GM23338 (cell line): ENCODE results near the gene NT5C2. TPM values are rescaled to one million over a fixed set of nuclear protein-coding genes. Genes with fewer than 3 reads are reported as not detected.

Experiments used
- ATAC-seq: fragments of 200-7000 bp; cut with Tn5 transposase; 3 replicates; pipeline ENCODE4 v1.9.1; 2020
- DNase-seq: peaks from one replicate; pipeline ENCODE4 v3.0.0-alpha.2; 2015; ENCODE audit warnings: low spot score
- H2AFZ ChIP-seq: fragments of 200-600 bp; sonication (generic); 2 replicates; pipeline ENCODE4 v1.8.0; 2016; ENCODE audit warnings: antibody characterized with exemption, mild to moderate bottlenecking, moderate library complexity
- H3F3A ChIP-seq: fragments of 200-600 bp; sonication (generic); replicated peaks from 2 replicates; pipeline ENCODE4 v1.8.0; 2017; ENCODE audit warnings: antibody characterized with exemption, mixed run types, low read depth
- H3K27ac ChIP-seq: fragments of 200-600 bp; sonication (generic); 2 replicates; pipeline ENCODE4 v1.6.1; 2016; ENCODE audit warnings: low read depth
- H3K27me3 ChIP-seq: fragments of 200-600 bp; sonication (generic); 2 replicates; pipeline ENCODE4 v1.8.0; 2016; ENCODE audit warnings: mild to moderate bottlenecking, mixed run types, moderate library complexity; ENCODE audit not compliant: insufficient read depth
- H3K36me3 ChIP-seq: fragments of 200-600 bp; sonication (generic); 2 replicates; pipeline ENCODE4 v1.8.0; 2016; ENCODE audit warnings: mild to moderate bottlenecking; ENCODE audit not compliant: insufficient read depth
- H3K4me1 ChIP-seq: fragments of 200-600 bp; sonication (generic); 2 replicates; pipeline ENCODE4 v1.8.0; 2016; ENCODE audit warnings: mild to moderate bottlenecking, moderate library complexity; ENCODE audit not compliant: insufficient read depth
- H3K4me2 ChIP-seq: fragments of 200-600 bp; sonication (generic); 2 replicates; pipeline ENCODE4 v1.7.1; 2017; ENCODE audit warnings: mixed run types
- H3K4me3 ChIP-seq: fragments of 200-600 bp; sonication (generic); 2 replicates; pipeline ENCODE4 v1.6.1; 2016; ENCODE audit warnings: mixed run types
- H3K79me2 ChIP-seq: fragments of 200-600 bp; sonication (generic); replicated peaks from 2 replicates; pipeline ENCODE4 v1.8.0; 2017; ENCODE audit warnings: mild to moderate bottlenecking; ENCODE audit not compliant: insufficient read depth
- H3K9me2 ChIP-seq: fragments of 200-600 bp; sonication (generic); 2 replicates; pipeline ENCODE4 v1.8.0; 2017; ENCODE audit not compliant: insufficient read depth
- H4K20me1 ChIP-seq: fragments of 200-600 bp; sonication (generic); replicated peaks from 2 replicates; pipeline ENCODE4 v1.8.0; 2017; ENCODE audit warnings: mild to moderate bottlenecking; ENCODE audit not compliant: insufficient read depth
- H3K27ac Mint-ChIP-seq: 2 replicates; pipeline ENCODE4 v1.8.0; 2020; ENCODE audit warnings: inconsistent platforms, mild to moderate bottlenecking, moderate library complexity, mixed read lengths
- H3K27me3 Mint-ChIP-seq: 3 replicates; pipeline ENCODE4 v1.8.0; 2022; ENCODE audit warnings: low read depth, mild to moderate bottlenecking, moderate library complexity, mixed read lengths, inconsistent platforms; ENCODE audit not compliant: insufficient read depth, poor library complexity
- H3K36me3 Mint-ChIP-seq: 3 replicates; pipeline ENCODE4 v1.8.0; 2021; ENCODE audit warnings: low read depth, mild to moderate bottlenecking, inconsistent platforms, moderate library complexity, mixed read lengths
- H3K4me1 Mint-ChIP-seq: 3 replicates; pipeline ENCODE4 v1.8.0; 2020; ENCODE audit warnings: mild to moderate bottlenecking, inconsistent platforms, mixed read lengths
- H3K4me3 Mint-ChIP-seq: 3 replicates; pipeline ENCODE4 v1.8.0; 2021; ENCODE audit warnings: moderate library complexity, mild to moderate bottlenecking, inconsistent platforms, mixed read lengths
- H3K9me3 Mint-ChIP-seq: 3 replicates; pipeline ENCODE4 v1.8.0; 2020; ENCODE audit warnings: moderate library complexity, mild to moderate bottlenecking, inconsistent platforms, mixed read lengths
- CREB1 ChIP-seq: fragments of 250-450 bp; sonication (Bioruptor Pico); IDR thresholded peaks from 2 replicates; pipeline ENCODE4 v1.5.0; 2020; ENCODE audit warnings: low read depth, mild to moderate bottlenecking, moderate library complexity
- ETS1 ChIP-seq: IDR thresholded peaks from 2 replicates; pipeline ENCODE4 v1.6.1; 2016; ENCODE audit warnings: antibody characterized with exemption
- EZH2 ChIP-seq: fragments of 200-600 bp; sonication (generic); IDR thresholded peaks from one replicate; pipeline ENCODE4 v1.8.0; 2017; ENCODE audit warnings: antibody characterized with exemption, mild to moderate bottlenecking, low read depth; ENCODE audit not compliant: unreplicated experiment
- EZH2phosphoT487 ChIP-seq: fragments of 200-600 bp; sonication (generic); IDR thresholded peaks from one replicate; pipeline ENCODE4 v1.8.1; 2018; ENCODE audit warnings: antibody characterized with exemption; ENCODE audit not compliant: unreplicated experiment
- JUNB ChIP-seq: IDR thresholded peaks from one replicate; pipeline ENCODE4 v1.6.1; 2016; ENCODE audit warnings: antibody characterized with exemption; ENCODE audit not compliant: unreplicated experiment
- POLR2AphosphoS5 ChIP-seq: IDR thresholded peaks from 2 replicates; pipeline ENCODE4 v1.6.1; 2016; ENCODE audit warnings: antibody characterized with exemption, low read depth
- REST ChIP-seq: IDR thresholded peaks from one replicate; pipeline ENCODE4 v1.6.1; 2018; ENCODE audit warnings: antibody characterized with exemption; ENCODE audit not compliant: unreplicated experiment
- STAT1 ChIP-seq: IDR thresholded peaks from one replicate; pipeline ENCODE4 v1.6.1; 2016; ENCODE audit warnings: antibody characterized with exemption; ENCODE audit not compliant: unreplicated experiment
- ZNF114 ChIP-seq: fragments of 250-450 bp; sonication (Bioruptor Pico); IDR thresholded peaks from 2 replicates; pipeline ENCODE4 v1.5.0; 2020; ENCODE audit warnings: mild to moderate bottlenecking, moderate library complexity
- ZNF331 ChIP-seq: fragments of 250-450 bp; sonication (Bioruptor Pico); IDR thresholded peaks from 2 replicates; pipeline ENCODE4 v1.5.0; 2020; ENCODE audit warnings: low read depth, mild to moderate bottlenecking, moderate library complexity
- ZNF462 ChIP-seq: fragments of 250-450 bp; sonication (Bioruptor Pico); IDR thresholded peaks from 2 replicates; pipeline ENCODE4 v1.5.0; 2020; ENCODE audit warnings: mild to moderate bottlenecking, moderate library complexity
- polyA plus RNA-seq: library from polyadenylated mRNA; unstranded; fragments of >200 nt; fragmentation: Nextera tagmentation; extraction: Ambion mirVana; gene quantifications from 2 replicates; pipeline ENCODE4 v1.2.1, GENCODE V29; 2016
- total RNA-seq: library from RNA; depleted of rRNA; stranded (reverse); fragments of >200 nt; shearing (Covaris generic); gene quantifications from 2 replicates; pipeline ENCODE4 v1.2.3, GENCODE V29; 2014

The NT5C2 gene
- total and polyA plus RNA-seq, 2 experiments from 2014 or later, result 33.9 to 85.4 TPM

- TF ChIP-seq REST (no peak), STAT1 (no peak), JUNB (no peak), EZH2 (no peak), ETS1 (no peak), POLR2AphosphoS5 (no peak), ZNF114 (CRISPR knock-in tag) (no peak), CREB1 (CRISPR knock-in tag) (no peak)
Observed at GRCh38 chr10:103124420-103125096, 68.5 kb downstream of the NT5C2 start (continued).

- Histone ChIP-seq H3K36me3 (no peaks in the 10 kb centered on the region; the same call in 1 of the 2 replicates), H3K4me3 (no peak overlapping the region), H3K4me1 (0 out of 2 replicates have a peak, but pooled peaks cover 10% of the 10 kb centered on the region), H3K27me3 (no peaks in the 10 kb centered on the region), H4K20me1 (peaks cover 14% of the 10 kb centered on the region), H2AFZ (no peak overlapping the region), H3F3A (no peaks in the 10 kb centered on the region), H3K9me2 (no peaks in the 10 kb centered on the region), H3K79me2 (peaks cover 5% of the 10 kb centered on the region; the same call in 1 of the 2 replicates), H3K27ac (peak overlapping the region; percentile 67; the same call in 1 of the 2 replicates), H3K4me2 (no peak overlapping the region)
- ATAC-seq (no peak), DNase-seq (no peak)
- peaks cover 1% of the 10 kb centered on the region for H3K27me3 Mint-ChIP-seq
- peaks cover 9% of the 10 kb centered on the region for H3K9me3 Mint-ChIP-seq
- H3K4me3 Mint-ChIP-seq, result no peak overlapping the region
- H3K36me3 Mint-ChIP-seq, result peaks cover 13% of the 10 kb centered on the region
- H3K27ac Mint-ChIP-seq, result no peak overlapping the region
- peaks cover 6% of the 10 kb centered on the region; the same call in 2 of the 3 replicates for H3K4me1 Mint-ChIP-seq
- TF ChIP-seq ZNF462 (CRISPR knock-in tag), result no peak
- TF ChIP-seq EZH2phosphoT487, result no peak
- no peak for TF ChIP-seq ETS1
- no peak for TF ChIP-seq POLR2AphosphoS5
- no peak for TF ChIP-seq ZNF331 (CRISPR knock-in tag)
- TF ChIP-seq ZNF114 (CRISPR knock-in tag), result no peak
Observed at GRCh38 chr10:103123282-103124024, 69.6 kb downstream of the NT5C2 start.
